ENCODE data around the gene ITPR2.

GRCh38 chr12:26608706-26609105, 224.3 kb downstream of the ITPR2 start:
- no peak for TF ChIP-seq SP1 (IDR thresholded peaks at IDR 0.05)
- TF ChIP-seq CTBP1 (IDR thresholded peaks at IDR 0.05; ENCODE audit: borderline replicate concordance) = no peak
